Measurements from ENCODE around the gene DMWD. TPM values are rescaled to one million over a fixed set of nuclear protein-coding genes. Genes with fewer than 3 reads are reported as not detected.

The DMWD gene
- total and polyA plus RNA-seq, 2 of the 4 experiments (the other 2 are of a cell fraction), result 9.7 to 28.5 TPM

GRCh38 chr19:45820413-45821102 lies 27.9 kb upstream of the DMWD start:
- TF ChIP-seq RCOR1 (IDR thresholded peaks at IDR 0.05; ENCODE audit: insufficient replicate concordance, low read length) (no peak), CHD1 (IDR thresholded peaks at IDR 0.05; ENCODE audit: low read depth, low read length) (no peak), FOS (IDR thresholded peaks at IDR 0.05; ENCODE audit: low read depth, low read length) (no peak), CTCF (conservative IDR thresholded peaks at IDR 0.05; ENCODE audit: low read depth, low read length) (no peak), USF2 (IDR thresholded peaks at IDR 0.05; ENCODE audit: low read depth, low read length) (no peak), ELK1 (IDR thresholded peaks at IDR 0.05; ENCODE audit: borderline replicate concordance, low read depth, low read length) (no peak), NFE2L2 (IDR thresholded peaks at IDR 0.05; ENCODE audit: low read depth, low read length) (no peak), RAD21 (IDR thresholded peaks at IDR 0.05; ENCODE audit: low read length) (no peak), MAZ (IDR thresholded peaks at IDR 0.05; ENCODE audit: borderline replicate concordance, low read depth, low read length) (no peak), POLR2A (IDR thresholded peaks at IDR 0.05; ENCODE audit: low read depth, low read length) (no peak), RFX5 (IDR thresholded peaks at IDR 0.05; ENCODE audit: low read depth, low read length) (no peak)
- Histone ChIP-seq H4K5ac (ENCODE audit: low read depth, low read length) (no peak overlapping the region), H3K14ac (replicated peaks; ENCODE audit: low read depth, low read length) (no peak overlapping the region), H3K27me3 (ENCODE audit: control insufficient read depth, insufficient read depth, low read length) (no peaks in the 10 kb centered on the region), H3K23ac (ENCODE audit: low read depth, low read length) (no peak overlapping the region), H3K4me3 (ENCODE audit: insufficient read depth, low read depth, low read length) (no peak overlapping the region), H2BK20ac (ENCODE audit: low read depth, low read length) (no peak overlapping the region), H2AK5ac (ENCODE audit: low read depth, low read length) (no peak overlapping the region), H2BK5ac (ENCODE audit: low read depth, low read length, poor library complexity, severe bottlenecking) (no peak overlapping the region), H2BK15ac (ENCODE audit: low read depth, low read length) (no peak overlapping the region), H4K8ac (ENCODE audit: low read depth in 2 of 2, low read length in 2 of 2) (no peak overlapping the region), H3K18ac (ENCODE audit: low read depth, low read length) (no peak overlapping the region), H4K91ac (ENCODE audit: insufficient read depth, low read depth, low read length) (no peak overlapping the region), H3K27ac (ENCODE audit: insufficient read depth, low read length) (no peak overlapping the region), H2AFZ (replicated peaks; ENCODE audit: low read length, poor library complexity) (no peak overlapping the region), H3K4me1 (ENCODE audit: control insufficient read depth, insufficient read depth, low read length) (no peaks in the 10 kb centered on the region), H3K4ac (ENCODE audit: low read depth, low read length) (no peak overlapping the region), H3K56ac (ENCODE audit: extremely low read depth, insufficient read depth, low read length) (no peak overlapping the region), H4K20me1 (ENCODE audit: insufficient read depth, low read length) (peaks cover 9% of the 10 kb centered on the region), H3K79me1 (ENCODE audit: low read depth in 1 of 2, low read length in 2 of 2) (no peaks in the 10 kb centered on the region; a peak in 1 of 4 replicates), H3K9me1 (ENCODE audit: insufficient read depth, low read length) (no peaks in the 10 kb centered on the region), H3K4me2 (ENCODE audit: low read depth, low read length) (no peak overlapping the region), H3K9ac (ENCODE audit: low read depth, low read length) (no peak overlapping the region), H3K9me3 (ENCODE audit: control insufficient read depth, insufficient read depth, low read length) (no peaks in the 10 kb centered on the region), H2BK120ac (ENCODE audit: low read depth, low read length) (no peak overlapping the region), H2AK9ac (replicated peaks; ENCODE audit: low read depth, low read length, poor library complexity) (no peak overlapping the region), H3K36me3 (ENCODE audit: control insufficient read depth, insufficient read depth, low read length) (peaks cover 57% of the 10 kb centered on the region)
- intact Hi-C loops (cut with micrococcal nuclease) (no loop called here), dilution Hi-C loops (cut with HindIII; ENCODE audit: low sequenced_read_pairs, unreplicated experiment) (no loop called here), in situ Hi-C loops (cut with MboI; ENCODE audit: low sequenced_read_pairs) (no loop called here)
- WGBS, 2 experiments (ENCODE audit: extremely low coverage in 2 of 2, insufficient read length in 1 of 2), result 74% methylated on average over 6 of the region's 20 CpGs; no CpG with 5 or more reads in 1 of the 2 experiments
- ATAC-seq (ENCODE audit: low read depth) (no peak), DNase-seq (no peak)
- CTCF ChIA-PET, result no interaction called here
- POLR2A ChIA-PET (ENCODE audit: unreplicated experiment), result no interaction called here
- no TSS peak for BruUV-seq (replicated peaks)
